ENCODE results near the gene TOX2. TPM values are rescaled to one million over a fixed set of nuclear protein-coding genes. Genes with fewer than 3 reads are reported as not detected.

TOX2 gene
- total RNA-seq, 1 experiment from 2014 or later = not detected

GRCh38 chr20:44112456-44112855 lies 197.8 kb downstream of the TOX2 start:
- TF ChIP-seq CTCF (IDR thresholded peaks at IDR 0.05; ENCODE audit: insufficient read depth in 1 of 2, low read depth in 1 of 2, low read length in 1 of 2, severe bottlenecking in 1 of 2, unreplicated experiment in 1 of 2) = no peak
- CTCF ChIA-PET = interaction anchor here (0.6 to 7.4 kb wide), 5 partner anchors 13 to 123 kb away, joined by 3 to 439 read pairs (median 5); partner anchors contain the start of gene JPH2
- H3K9me3 ChIP-seq = peaks cover 16% of the 10 kb centered on the region
- intact Hi-C loops (cut with micrococcal nuclease; ENCODE audit: unreplicated experiment) = no loop called here
- peaks cover 24% of the 10 kb centered on the region for H3K9me3 Mint-ChIP-seq (ENCODE audit: unreplicated experiment)
- no peaks in the 10 kb centered on the region for H3K4me1 Mint-ChIP-seq (ENCODE audit: low read depth, unreplicated experiment)
- DNase-seq = peak in 1 of 2 experiments; percentile 36
- H3K27me3 Mint-ChIP-seq (ENCODE audit: insufficient read depth, unreplicated experiment) = no peaks in the 10 kb centered on the region
- H3K4me1 ChIP-seq = no peaks in the 10 kb centered on the region
- H3K36me3 ChIP-seq (ENCODE audit: control insufficient read depth, insufficient read depth, low read length) = no peaks in the 10 kb centered on the region
- no TSS peak for BruUV-seq (replicated peaks)
- H3K36me3 Mint-ChIP-seq (ENCODE audit: insufficient read depth, unreplicated experiment) = no peaks in the 10 kb centered on the region
- POLR2A ChIA-PET = no interaction called here
- no peak overlapping the region for H3K4me3 ChIP-seq (ENCODE audit: low read depth, low read length)
- H3K27ac Mint-ChIP-seq (ENCODE audit: unreplicated experiment) = no peak overlapping the region
- no peak overlapping the region for H3K4me3 Mint-ChIP-seq (ENCODE audit: unreplicated experiment)
- no peaks in the 10 kb centered on the region for H3K27me3 ChIP-seq (replicated peaks; ENCODE audit: control insufficient read depth, insufficient read depth, low read length)

- ChIA-PET POLR2A (no interaction called here), CTCF (interaction anchor here (0.6 to 7.4 kb wide), 5 partner anchors 14 to 123 kb away, joined by 3 to 439 read pairs (median 3); partner anchors contain the start of gene JPH2)
- Histone ChIP-seq H3K4me1 (no peaks in the 10 kb centered on the region), H3K36me3 (ENCODE audit: control insufficient read depth, insufficient read depth, low read length) (no peaks in the 10 kb centered on the region), H3K9me3 (peaks cover 11% of the 10 kb centered on the region), H3K27me3 (replicated peaks; ENCODE audit: control insufficient read depth, insufficient read depth, low read length) (no peaks in the 10 kb centered on the region), H3K4me3 (ENCODE audit: low read depth, low read length) (no peak overlapping the region)
- H3K4me1 Mint-ChIP-seq (ENCODE audit: low read depth, unreplicated experiment) = no peaks in the 10 kb centered on the region
- intact Hi-C loops (cut with micrococcal nuclease; ENCODE audit: unreplicated experiment) = no loop called here
- no peaks in the 10 kb centered on the region for H3K27me3 Mint-ChIP-seq (ENCODE audit: insufficient read depth, unreplicated experiment)
- peaks cover 18% of the 10 kb centered on the region for H3K9me3 Mint-ChIP-seq (ENCODE audit: unreplicated experiment)
- H3K4me3 Mint-ChIP-seq (ENCODE audit: unreplicated experiment) = no peak overlapping the region
- no TSS peak for BruUV-seq (replicated peaks)
- H3K27ac Mint-ChIP-seq (ENCODE audit: unreplicated experiment) = no peak overlapping the region
- peak in 1 of 2 experiments; percentile 46 for DNase-seq
- H3K36me3 Mint-ChIP-seq (ENCODE audit: insufficient read depth, unreplicated experiment) = no peaks in the 10 kb centered on the region
- no peak for TF ChIP-seq CTCF (IDR thresholded peaks at IDR 0.05; ENCODE audit: insufficient read depth in 1 of 2, low read depth in 1 of 2, low read length in 1 of 2, severe bottlenecking in 1 of 2, unreplicated experiment in 1 of 2)
These were observed 198.4 kb downstream of the TOX2 start for GRCh38 chr20:44112889-44113617.

GRCh38 chr20:44113618-44114376 lies 199.1 kb downstream of the TOX2 start:
- CTCF ChIA-PET = interaction anchor here (0.6 to 7.4 kb wide), 6 partner anchors 67 to 357 kb away, joined by 3 to 439 read pairs (median 3); partner anchors contain the start of gene JPH2
- no peaks in the 10 kb centered on the region for H3K4me1 ChIP-seq
- H3K9me3 Mint-ChIP-seq (ENCODE audit: unreplicated experiment) = peaks cover 10% of the 10 kb centered on the region
- H3K9me3 ChIP-seq = peaks cover 6% of the 10 kb centered on the region; the same call in 1 of the 2 replicates
- H3K36me3 Mint-ChIP-seq (ENCODE audit: insufficient read depth, unreplicated experiment) = no peaks in the 10 kb centered on the region
- no peaks in the 10 kb centered on the region for H3K27me3 Mint-ChIP-seq (ENCODE audit: insufficient read depth, unreplicated experiment)
- H3K27ac Mint-ChIP-seq (ENCODE audit: unreplicated experiment) = no peak overlapping the region
- no peak for DNase-seq
- no TSS peak for BruUV-seq (replicated peaks)
- TF ChIP-seq CTCF (IDR thresholded peaks at IDR 0.05; ENCODE audit: insufficient read depth in 1 of 2, low read depth in 1 of 2, low read length in 1 of 2, severe bottlenecking in 1 of 2, unreplicated experiment in 1 of 2) = no peak
- no peak overlapping the region for H3K4me3 ChIP-seq (ENCODE audit: low read depth, low read length)
- intact Hi-C loops (cut with micrococcal nuclease; ENCODE audit: unreplicated experiment) = no loop called here
- H3K4me3 Mint-ChIP-seq (ENCODE audit: unreplicated experiment) = no peak overlapping the region
- no peaks in the 10 kb centered on the region for H3K4me1 Mint-ChIP-seq (ENCODE audit: low read depth, unreplicated experiment)
- POLR2A ChIA-PET = interaction anchor here (0.5 kb wide), 1 partner anchor 91 kb away, joined by 4 read pairs; no protein-coding TSS in a partner anchor
- no peaks in the 10 kb centered on the region for H3K36me3 ChIP-seq (ENCODE audit: control insufficient read depth, insufficient read depth, low read length)
- H3K27me3 ChIP-seq (replicated peaks; ENCODE audit: control insufficient read depth, insufficient read depth, low read length) = no peaks in the 10 kb centered on the region

All from Caco-2 (cell line).